Measurements from ENCODE around the gene ZNF385A. TPM values are rescaled to one million over a fixed set of nuclear protein-coding genes. Genes with fewer than 3 reads are reported as not detected.
A peak's percentile ranks its signal among the peaks of the same experiment; 100 is the strongest.

ZNF385A gene
- total and polyA plus RNA-seq, 9 of the 15 experiments (the other 6 are each of a cell fraction or from before 2014, with no cell fraction given): 1.0 to 111 (median 7.7) TPM

GRCh38 chr12:54416687-54417603 lies 32.4 kb upstream of the ZNF385A start (continued):
- TF ChIP-seq ARID1B (IDR thresholded peaks at IDR 0.05) (peak; percentile 40; the same call in 1 of the 2 replicates), MTA1 (IDR thresholded peaks at IDR 0.05; ENCODE audit: borderline replicate concordance) (no peak), HMG20A (CRISPR knock-in tag; conservative IDR thresholded peaks at IDR 0.05) (no peak), CBX3 (IDR thresholded peaks at IDR 0.05; ENCODE audit: borderline replicate concordance in 1 of 2, low read length in 2 of 2) (no peak), ZNF707 (CRISPR knock-in tag; conservative IDR thresholded peaks at IDR 0.05) (no peak), PRDM10 (IDR thresholded peaks at IDR 0.05; ENCODE audit: partially characterized antibody) (no peak), NFATC3 (IDR thresholded peaks at IDR 0.05) (no peak), HLTF (IDR thresholded peaks at IDR 0.05) (no peak), ZNF277 (CRISPR knock-in tag; IDR thresholded peaks at IDR 0.05; ENCODE audit: borderline replicate concordance) (no peak), CBX8 (IDR thresholded peaks at IDR 0.05; ENCODE audit: borderline replicate concordance, extremely low read depth, low read depth, low read length, poor library complexity, severe bottlenecking) (no peak), ZNF584 (CRISPR knock-in tag; IDR thresholded peaks at IDR 0.05; ENCODE audit: low read depth) (no peak), PHTF2 (CRISPR knock-in tag; IDR thresholded peaks at IDR 0.05) (no peak), YBX1 (IDR thresholded peaks at IDR 0.05) (no peak), GABPA (tag; conservative IDR thresholded peaks at IDR 0.05; ENCODE audit: low read depth) (no peak), SMARCA4 (IDR thresholded peaks at IDR 0.05) (peak; percentile 40; the same call in 1 of the 2 replicates), CTCF (IDR thresholded peaks at IDR 0.05 in 2 of 3, conservative IDR thresholded peaks at IDR 0.05 in 1 of 3; ENCODE audit: insufficient read depth in 2 of 3, low read depth in 1 of 3, low read length in 3 of 3) (no peak), ZNF79 (CRISPR knock-in tag; IDR thresholded peaks at IDR 0.05; ENCODE audit: low read depth) (no peak), ZNF124 (CRISPR knock-in tag; IDR thresholded peaks at IDR 0.05) (no peak), ZNF586 (CRISPR knock-in tag; conservative IDR thresholded peaks at IDR 0.05) (no peak), TAF9B (IDR thresholded peaks at IDR 0.05; ENCODE audit: partially characterized antibody) (no peak)
